OCI-LY1 (cell line): Measurements from ENCODE around the gene S100A8.

Experiments used
- H2AFZ ChIP-seq: fragments of 200-600 bp; sonication (generic), shearing (Covaris generic); 2 replicates; pipeline ENCODE4 v1.6.0; 2014; ENCODE audit warnings: antibody characterized with exemption, mild to moderate bottlenecking, low read length
- H3F3A ChIP-seq: fragments of 200-600 bp; sonication (generic), shearing (Covaris generic); 2 replicates; pipeline ENCODE4 v1.6.0; 2014; ENCODE audit warnings: mild to moderate bottlenecking, antibody characterized with exemption, low read length, moderate library complexity; ENCODE audit not compliant: insufficient read depth
- H3K27ac ChIP-seq: fragments of 200-600 bp; sonication (generic); 2 replicates; pipeline ENCODE4 v1.5.1; 2014; ENCODE audit warnings: low read length, mixed run types, mild to moderate bottlenecking, low read depth; ENCODE audit not compliant: poor library complexity, severe bottlenecking
- H3K27me3 ChIP-seq: fragments of 200-600 bp; sonication (generic); 2 replicates; pipeline ENCODE4 v1.6.0; 2014; ENCODE audit warnings: antibody characterized with exemption, mild to moderate bottlenecking, low read length, moderate library complexity; ENCODE audit not compliant: insufficient read depth
- H3K36me3 ChIP-seq: fragments of 200-600 bp; sonication (generic); 2 replicates; pipeline ENCODE4 v1.6.1; 2014; ENCODE audit warnings: mild to moderate bottlenecking, antibody characterized with exemption, low read length, moderate library complexity, mixed read lengths; ENCODE audit not compliant: insufficient read depth
- H3K4me1 ChIP-seq: fragments of 200-600 bp; sonication (generic); 2 replicates; pipeline ENCODE4 v1.5.1; 2014; ENCODE audit warnings: mild to moderate bottlenecking, low read length, moderate library complexity; ENCODE audit not compliant: insufficient read depth, severe bottlenecking
- H3K4me2 ChIP-seq: fragments of 200-600 bp; sonication (generic), shearing (Covaris generic); 2 replicates; pipeline ENCODE4 v1.6.1; 2014; ENCODE audit warnings: low read length
- H3K4me3 ChIP-seq: fragments of 200-600 bp; sonication (generic); 2 replicates; pipeline ENCODE4 v1.5.1; 2014; ENCODE audit warnings: low read length, low read depth, mild to moderate bottlenecking, mixed read lengths; ENCODE audit not compliant: poor library complexity, severe bottlenecking
- H3K79me2 ChIP-seq: fragments of 200-600 bp; shearing (Covaris generic); 2 replicates; pipeline ENCODE4 v1.6.1; 2016; ENCODE audit warnings: mixed run types, low read length, mixed read lengths; ENCODE audit not compliant: insufficient read depth
- H3K9ac ChIP-seq: fragments of 200-600 bp; sonication (generic), shearing (Covaris generic); 2 replicates; pipeline ENCODE4 v1.6.1; 2014; ENCODE audit warnings: mild to moderate bottlenecking, low read length, mixed read lengths
- H3K9me2 ChIP-seq: fragments of 200-600 bp; sonication (generic), shearing (Covaris generic); 2 replicates; pipeline ENCODE4 v1.6.1; 2014; ENCODE audit warnings: low read depth, mild to moderate bottlenecking, low read length, mixed read lengths
- H3K9me3 ChIP-seq: fragments of 200-600 bp; shearing (Covaris generic); 2 replicates; pipeline ENCODE4 v1.6.1; 2014; ENCODE audit warnings: low read length, mixed read lengths
- H4K20me1 ChIP-seq: fragments of 200-600 bp; sonication (generic), shearing (Covaris generic); 2 replicates; pipeline ENCODE4 v1.6.0; 2016; ENCODE audit warnings: mild to moderate bottlenecking, low read length; ENCODE audit not compliant: insufficient read depth
- EZH2 ChIP-seq: fragments of 200-600 bp; sonication (generic), shearing (Covaris generic); IDR thresholded peaks from 2 replicates; pipeline ENCODE4 v1.8.0; 2017; ENCODE audit warnings: borderline replicate concordance, mixed run types, mild to moderate bottlenecking, antibody characterized with exemption, low read length, moderate library complexity, mixed read lengths
- TF ChIP-seq, protein P1 (sequence below): fragments of 200-600 bp; sonication (generic), shearing (Covaris generic); IDR thresholded peaks from 2 replicates; pipeline ENCODE4 v1.5.1; 2017; ENCODE audit warnings: mild to moderate bottlenecking, antibody characterized with exemption, low read length, moderate library complexity, mixed read lengths

The S100A8 gene

DNA sequence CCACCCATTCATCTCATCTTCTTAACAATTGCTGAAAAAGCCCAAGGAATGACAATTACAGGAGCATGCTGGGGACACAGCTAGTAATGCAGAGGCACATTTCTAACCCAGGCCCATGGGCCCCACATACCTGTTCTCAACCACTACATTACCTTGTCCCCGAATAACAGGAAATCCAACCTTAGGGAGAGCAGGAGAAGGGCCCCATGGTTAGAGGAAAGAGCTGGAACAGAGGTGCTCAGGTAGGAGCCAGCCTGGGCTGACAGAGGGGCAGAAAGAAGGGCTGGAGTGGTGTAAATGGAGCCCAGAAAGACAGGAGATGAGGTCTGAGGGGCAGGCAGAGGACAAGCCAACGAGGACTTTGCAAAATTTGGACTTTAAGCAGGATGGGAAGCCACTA, 11.4 kb upstream of the S100A8 start:
- Histone ChIP-seq H3K27ac (no peak overlapping the region), H3K79me2 (no peaks in the 10 kb centered on the region), H3K36me3 (no peaks in the 10 kb centered on the region), H3K9me3 (no peaks in the 10 kb centered on the region), H2AFZ (no peak overlapping the region), H3K4me1 (no peaks in the 10 kb centered on the region), H3K9me2 (no peaks in the 10 kb centered on the region), H3K4me3 (no peak overlapping the region), H4K20me1 (no peaks in the 10 kb centered on the region), H3K4me2 (no peak overlapping the region), H3F3A (no peaks in the 10 kb centered on the region), H3K27me3 (peaks cover 8% of the 10 kb centered on the region; the same call in 1 of the 2 replicates), H3K9ac (no peak overlapping the region)
- no peak for TF ChIP-seq EZH2
- TF ChIP-seq, protein P1, sequence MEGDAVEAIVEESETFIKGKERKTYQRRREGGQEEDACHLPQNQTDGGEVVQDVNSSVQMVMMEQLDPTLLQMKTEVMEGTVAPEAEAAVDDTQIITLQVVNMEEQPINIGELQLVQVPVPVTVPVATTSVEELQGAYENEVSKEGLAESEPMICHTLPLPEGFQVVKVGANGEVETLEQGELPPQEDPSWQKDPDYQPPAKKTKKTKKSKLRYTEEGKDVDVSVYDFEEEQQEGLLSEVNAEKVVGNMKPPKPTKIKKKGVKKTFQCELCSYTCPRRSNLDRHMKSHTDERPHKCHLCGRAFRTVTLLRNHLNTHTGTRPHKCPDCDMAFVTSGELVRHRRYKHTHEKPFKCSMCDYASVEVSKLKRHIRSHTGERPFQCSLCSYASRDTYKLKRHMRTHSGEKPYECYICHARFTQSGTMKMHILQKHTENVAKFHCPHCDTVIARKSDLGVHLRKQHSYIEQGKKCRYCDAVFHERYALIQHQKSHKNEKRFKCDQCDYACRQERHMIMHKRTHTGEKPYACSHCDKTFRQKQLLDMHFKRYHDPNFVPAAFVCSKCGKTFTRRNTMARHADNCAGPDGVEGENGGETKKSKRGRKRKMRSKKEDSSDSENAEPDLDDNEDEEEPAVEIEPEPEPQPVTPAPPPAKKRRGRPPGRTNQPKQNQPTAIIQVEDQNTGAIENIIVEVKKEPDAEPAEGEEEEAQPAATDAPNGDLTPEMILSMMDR = no peak

DNA sequence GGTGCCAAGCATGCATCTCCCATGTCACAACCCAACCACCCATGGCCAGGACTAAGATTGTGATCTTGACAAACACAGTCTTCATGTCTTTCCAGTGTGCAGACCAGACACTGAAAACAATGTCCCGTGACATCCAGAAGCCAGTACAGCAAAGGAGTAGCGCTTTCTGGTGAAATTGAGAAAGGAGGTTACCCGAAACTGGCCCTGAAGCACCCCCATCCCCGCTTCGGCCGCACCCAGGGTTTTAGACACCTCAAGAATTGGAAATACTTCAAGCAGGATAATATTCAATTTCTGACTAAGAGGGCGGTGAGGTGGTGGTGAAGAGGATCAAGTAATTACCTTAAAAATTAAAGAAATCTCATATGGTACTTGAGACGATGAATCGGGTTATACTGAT, 10.6 kb upstream of the S100A8 start:
- peaks cover 8% of the 10 kb centered on the region; the same call in 1 of the 2 replicates for H3K27me3 ChIP-seq

DNA sequence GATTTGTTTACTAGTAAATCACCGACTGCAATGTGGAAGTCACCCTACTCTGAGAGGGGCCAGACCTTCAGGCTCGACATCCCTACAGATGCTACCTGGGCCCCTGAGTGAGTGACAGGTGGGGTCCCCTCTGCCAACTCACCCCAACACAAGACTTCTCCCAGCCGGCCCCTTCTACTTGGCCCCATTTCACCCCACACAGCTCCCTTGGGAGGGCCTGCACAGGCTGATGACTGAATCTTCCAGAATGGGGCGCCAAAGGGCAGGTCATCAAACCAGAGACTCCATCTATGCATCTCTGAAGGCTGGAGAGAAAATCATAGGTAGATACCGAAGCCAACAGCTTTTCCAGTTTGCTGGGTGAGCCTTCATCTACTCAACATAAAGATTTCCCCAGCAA, 9.4 kb upstream of the S100A8 start:
- no peak overlapping the region for H3K27ac ChIP-seq

More for the DNA sequence above, 10.6 kb upstream of the S100A8 start:
- Histone ChIP-seq H4K20me1 (no peaks in the 10 kb centered on the region), H3K4me2 (no peak overlapping the region), H3K9ac (no peak overlapping the region), H3K4me3 (no peak overlapping the region), H3K9me3 (no peaks in the 10 kb centered on the region), H3K9me2 (no peaks in the 10 kb centered on the region), H3K4me1 (no peaks in the 10 kb centered on the region), H3K36me3 (no peaks in the 10 kb centered on the region), H3K79me2 (no peaks in the 10 kb centered on the region), H3K27ac (no peak overlapping the region), H2AFZ (no peak overlapping the region), H3F3A (no peaks in the 10 kb centered on the region)
- TF ChIP-seq EZH2 = no peak
- TF ChIP-seq, protein P1 = no peak

More for the DNA sequence above, 9.4 kb upstream of the S100A8 start:
- Histone ChIP-seq H3K9me3 (no peaks in the 10 kb centered on the region), H2AFZ (no peak overlapping the region), H3K4me2 (no peak overlapping the region), H3F3A (no peaks in the 10 kb centered on the region), H3K27me3 (peaks cover 8% of the 10 kb centered on the region; the same call in 1 of the 2 replicates), H3K36me3 (no peaks in the 10 kb centered on the region), H4K20me1 (no peaks in the 10 kb centered on the region), H3K9ac (no peak overlapping the region), H3K79me2 (no peaks in the 10 kb centered on the region), H3K4me3 (no peak overlapping the region), H3K4me1 (no peaks in the 10 kb centered on the region), H3K9me2 (no peaks in the 10 kb centered on the region)
- TF ChIP-seq, protein P1 = no peak; the same call in 1 of the 2 replicates
- no peak for TF ChIP-seq EZH2
